ENCODE data around the gene LYPD6.

DNA sequence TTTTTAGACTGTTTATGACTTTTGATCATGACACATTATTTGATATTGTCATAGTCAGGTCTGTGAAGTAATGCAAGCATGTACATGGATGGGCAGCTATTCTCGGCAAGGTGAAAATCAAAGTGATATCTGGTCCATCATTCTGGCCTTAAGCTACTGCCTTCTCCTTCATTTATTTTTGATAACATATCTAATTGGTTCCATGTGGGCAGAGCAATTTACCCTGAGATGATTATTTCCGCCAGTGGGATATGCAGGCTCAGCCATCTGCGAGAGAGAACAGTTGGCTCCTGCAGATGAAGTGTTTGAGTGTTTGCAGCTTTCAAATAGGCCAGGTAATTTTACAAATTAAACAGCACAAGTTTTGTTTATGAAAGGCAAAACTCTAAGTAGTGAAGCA lies 116.4 kb downstream of the LYPD6 start:
- TF ChIP-seq, protein P1, sequence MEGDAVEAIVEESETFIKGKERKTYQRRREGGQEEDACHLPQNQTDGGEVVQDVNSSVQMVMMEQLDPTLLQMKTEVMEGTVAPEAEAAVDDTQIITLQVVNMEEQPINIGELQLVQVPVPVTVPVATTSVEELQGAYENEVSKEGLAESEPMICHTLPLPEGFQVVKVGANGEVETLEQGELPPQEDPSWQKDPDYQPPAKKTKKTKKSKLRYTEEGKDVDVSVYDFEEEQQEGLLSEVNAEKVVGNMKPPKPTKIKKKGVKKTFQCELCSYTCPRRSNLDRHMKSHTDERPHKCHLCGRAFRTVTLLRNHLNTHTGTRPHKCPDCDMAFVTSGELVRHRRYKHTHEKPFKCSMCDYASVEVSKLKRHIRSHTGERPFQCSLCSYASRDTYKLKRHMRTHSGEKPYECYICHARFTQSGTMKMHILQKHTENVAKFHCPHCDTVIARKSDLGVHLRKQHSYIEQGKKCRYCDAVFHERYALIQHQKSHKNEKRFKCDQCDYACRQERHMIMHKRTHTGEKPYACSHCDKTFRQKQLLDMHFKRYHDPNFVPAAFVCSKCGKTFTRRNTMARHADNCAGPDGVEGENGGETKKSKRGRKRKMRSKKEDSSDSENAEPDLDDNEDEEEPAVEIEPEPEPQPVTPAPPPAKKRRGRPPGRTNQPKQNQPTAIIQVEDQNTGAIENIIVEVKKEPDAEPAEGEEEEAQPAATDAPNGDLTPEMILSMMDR (IDR thresholded peaks at IDR 0.05 in 2 of 3, conservative IDR thresholded peaks at IDR 0.05 in 1 of 3; ENCODE audit: insufficient read depth in 2 of 3, low read depth in 1 of 3, low read length in 3 of 3) = no peak
- no peak for TF ChIP-seq SRSF1 (IDR thresholded peaks at IDR 0.05; ENCODE audit: low read depth, low read length)
- TF ChIP-seq KDM1A (IDR thresholded peaks at IDR 0.05) = no peak
- no peak for TF ChIP-seq MBD2 (IDR thresholded peaks at IDR 0.05; ENCODE audit: borderline replicate concordance, low read depth)
- no peak for TF ChIP-seq CHAMP1 (IDR thresholded peaks at IDR 0.05)
- TF ChIP-seq ZBTB43 (CRISPR knock-in tag; IDR thresholded peaks at IDR 0.05) = no peak
- TF ChIP-seq CHD1 (IDR thresholded peaks at IDR 0.05; ENCODE audit: low read length) = no peak
- TF ChIP-seq RBM22 (IDR thresholded peaks at IDR 0.05; ENCODE audit: low read depth, low read length, poor library complexity, severe bottlenecking) = no peak
- no peak for TF ChIP-seq JUND (IDR thresholded peaks at IDR 0.05; ENCODE audit: borderline replicate concordance, low read depth, low read length)
- TF ChIP-seq JUND (tag; IDR thresholded peaks at IDR 0.05; ENCODE audit: borderline replicate concordance, low read depth, low read length) = no peak
- TF ChIP-seq KAT8 (IDR thresholded peaks at IDR 0.05; ENCODE audit: low read depth) = no peak
- no peak for TF ChIP-seq MCM7 (IDR thresholded peaks at IDR 0.05)
